ENCODE measurements around the gene TMPRSS7. TPM values are rescaled to one million over a fixed set of nuclear protein-coding genes. Genes with fewer than 3 reads are reported as not detected.

TMPRSS7 gene
- total and polyA plus RNA-seq, 2 of the 8 experiments (the other 6 are each of a cell fraction or from before 2014, with no cell fraction given): not detected

DNA sequence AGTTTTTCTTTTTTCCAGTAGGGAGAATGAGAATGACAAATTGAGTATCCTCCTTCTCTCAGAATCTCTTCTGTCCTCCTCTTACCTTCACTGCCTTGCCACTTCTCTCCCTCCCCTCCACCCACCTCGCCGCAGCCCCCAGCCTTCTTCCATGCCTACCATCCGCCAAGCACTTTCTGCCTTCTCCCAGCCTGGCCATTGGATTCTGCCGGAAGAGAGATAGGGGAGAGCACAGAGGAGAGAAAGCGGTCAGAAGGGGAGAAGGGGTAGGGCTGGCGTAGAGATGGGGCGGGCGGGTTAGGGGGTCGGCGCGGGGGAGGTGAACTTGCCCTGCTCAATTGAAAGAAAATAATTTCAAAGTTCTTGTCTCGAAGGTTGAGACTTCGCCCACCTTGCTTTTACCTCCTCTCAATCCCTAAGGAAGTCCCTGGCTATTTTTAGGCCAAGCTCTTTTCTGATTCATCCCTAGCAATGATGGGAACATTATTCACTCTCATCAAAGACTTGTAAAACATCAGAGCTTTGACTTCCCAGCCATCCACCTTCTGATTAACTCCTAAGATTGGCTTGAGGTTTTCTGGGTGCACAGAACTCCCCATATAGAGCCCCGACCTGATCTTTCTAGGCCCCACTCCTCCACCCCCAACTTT, 52.5 kb downstream of the TMPRSS7 start (continued):
- no peak for TF ChIP-seq NANOG (IDR thresholded peaks at IDR 0.05; ENCODE audit: insufficient read depth, low read depth, low read length, poor library complexity, severe bottlenecking)
- no peak for TF ChIP-seq SAP30 (IDR thresholded peaks at IDR 0.05; ENCODE audit: insufficient read depth, insufficient replicate concordance, low read length)
- no peak for TF ChIP-seq ATF3 (IDR thresholded peaks at IDR 0.05; ENCODE audit: insufficient read depth, low read depth, low read length)
